PFSK-1 (cell line): ENCODE results near the gene DALRD3.

Experiments
- FOXP2 ChIP-seq: optimal IDR thresholded peaks from 2 replicates; pipeline ENCODE3; 2011; ENCODE audit warnings: borderline replicate concordance, control low read depth, inconsistent platforms; ENCODE audit not compliant: insufficient read depth; ENCODE audit errors: extremely low read length, extremely low read depth
- POLR2AphosphoS5 ChIP-seq: IDR thresholded peaks from 2 replicates; pipeline ENCODE4 v1.6.1; 2012; ENCODE audit warnings: low read depth, mild to moderate bottlenecking, control low read depth, low read length, moderate library complexity
- REST ChIP-seq, 2 experiments: IDR thresholded peaks; 2 replicates each; pipeline versions ENCODE4 v1.6.1 to v1.8.0; 2011 to 2012; ENCODE audit warnings: low read depth in 2 of 2, low read length in 2 of 2, control low read depth in 1 of 2, inconsistent platforms in 1 of 2, mild to moderate bottlenecking in 1 of 2, moderate library complexity in 1 of 2; ENCODE audit not compliant: insufficient read depth in 1 of 2
- SIN3A ChIP-seq: IDR thresholded peaks from 2 replicates; pipeline ENCODE4 v1.6.1; 2012; ENCODE audit warnings: mild to moderate bottlenecking, low read length, moderate library complexity, borderline replicate concordance; ENCODE audit not compliant: insufficient read depth
- TAF1 ChIP-seq: IDR thresholded peaks from 2 replicates; pipeline ENCODE4 v1.6.1; 2012; ENCODE audit warnings: low read length, control low read depth, borderline replicate concordance; ENCODE audit not compliant: insufficient read depth

DALRD3 gene

GRCh38 chr3:49015765-49016164 is 2.6 kb downstream of the DALRD3 start:
- TF ChIP-seq POLR2AphosphoS5 (no peak; the same call in 1 of the 2 replicates), REST (IDR thresholded peaks at IDR 0.05; ENCODE audit: insufficient read depth in 1 of 2, low read depth in 2 of 2, low read length in 2 of 2) (no peak), SIN3A (no peak), TAF1 (no peak), FOXP2 (no peak)

GRCh38 chr3:49015072-49015471 is 3.3 kb downstream of the DALRD3 start:
- no peak for TF ChIP-seq TAF1
- TF ChIP-seq REST (IDR thresholded peaks at IDR 0.05; ENCODE audit: insufficient read depth in 1 of 2, low read depth in 2 of 2, low read length in 2 of 2) = no peak
- no peak for TF ChIP-seq POLR2AphosphoS5
- TF ChIP-seq FOXP2 = no peak
- TF ChIP-seq SIN3A = no peak

GRCh38 chr3:49013738-49014660 is 4.4 kb downstream of the DALRD3 start:
- TF ChIP-seq REST (IDR thresholded peaks at IDR 0.05; ENCODE audit: insufficient read depth in 1 of 2, low read depth in 2 of 2, low read length in 2 of 2) (no peak), FOXP2 (no peak), SIN3A (no peak), POLR2AphosphoS5 (no peak), TAF1 (no peak)

GRCh38 chr3:49013113-49013737 is 5.2 kb downstream of the DALRD3 start:
- no peak for TF ChIP-seq POLR2AphosphoS5
- TF ChIP-seq FOXP2 = no peak
- no peak for TF ChIP-seq REST (IDR thresholded peaks at IDR 0.05; ENCODE audit: insufficient read depth in 1 of 2, low read depth in 2 of 2, low read length in 2 of 2)
- no peak for TF ChIP-seq SIN3A
- TF ChIP-seq TAF1 = no peak
